Stimulated activated CD8-positive, alpha-beta memory T cell treated with anti-CD3 and anti-CD28 coated beads, Interleukin-2, amount 100 ng/mL, for 48 hours (primary cell): ENCODE measurements around the gene ART4.

ENCODE experiments used
- DNase-seq, 2 donors: peaks; one replicate each; pipeline ENCODE4 v3.0.0-alpha.2; 2020; ENCODE audit warnings: low read depth in 2 of 2

Gene ART4

DNA sequence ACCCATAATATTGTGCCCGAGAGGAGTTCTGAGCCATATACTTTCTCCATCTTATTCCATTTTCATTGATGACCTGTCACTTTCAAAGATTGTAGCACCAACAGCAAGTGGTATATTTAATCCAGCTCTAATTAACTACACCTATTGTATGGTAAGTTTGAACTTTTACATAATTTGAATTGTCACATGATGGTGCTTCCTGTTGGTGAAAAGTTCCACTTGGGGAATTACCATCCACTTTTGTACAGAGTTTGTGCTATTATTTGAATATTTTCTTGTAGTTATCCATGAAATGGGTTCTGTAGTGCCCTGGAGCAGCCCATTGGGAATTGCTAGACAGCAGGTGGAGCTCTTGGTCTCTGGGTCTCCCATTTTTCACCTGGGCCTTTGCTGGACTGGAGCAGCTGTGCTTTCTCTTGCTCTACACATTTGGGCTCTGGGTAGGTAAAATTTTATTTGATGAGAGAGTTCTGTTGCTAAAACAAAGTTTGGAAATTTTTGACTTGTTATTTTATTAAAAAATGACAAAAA is 32.3 kb downstream of the ART4 start:
- DNase-seq, result no peak

DNA sequence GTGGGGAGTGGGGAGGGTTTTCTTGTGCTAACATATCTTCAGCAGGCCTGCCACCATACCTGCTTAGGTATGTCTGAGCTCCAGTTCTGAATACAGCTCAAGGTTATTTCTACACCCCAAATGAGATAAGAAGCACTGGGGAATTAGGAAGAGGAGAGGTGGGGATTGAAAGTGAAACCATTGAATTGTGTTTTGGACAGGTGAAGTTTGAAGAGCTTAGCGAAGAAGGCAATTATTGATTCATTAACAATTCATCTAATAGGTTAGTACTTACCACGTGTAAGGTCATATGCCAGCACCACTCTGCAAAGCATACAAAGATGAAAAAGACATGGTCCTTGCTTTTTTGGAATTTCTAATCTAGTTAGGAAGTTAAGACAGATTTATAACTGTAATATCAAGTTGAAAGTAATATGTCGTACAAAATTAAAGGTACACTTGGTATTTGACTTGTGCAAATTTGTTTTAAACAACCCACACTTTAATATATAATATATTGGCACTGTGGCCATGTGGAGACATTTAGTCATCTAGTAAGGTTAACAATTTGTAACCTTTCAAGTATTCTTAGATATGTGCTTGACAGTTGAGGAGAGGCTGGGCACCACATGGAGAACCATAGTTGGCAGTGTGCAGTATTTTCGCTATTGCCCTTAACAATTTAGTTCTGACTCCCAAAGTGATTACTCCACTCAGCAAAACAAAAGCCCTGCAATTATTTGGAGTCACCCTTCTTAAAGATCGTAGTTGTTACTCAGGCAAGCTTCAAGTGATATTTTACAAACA is 33.0 kb downstream of the ART4 start:
- no peak for DNase-seq

DNA sequence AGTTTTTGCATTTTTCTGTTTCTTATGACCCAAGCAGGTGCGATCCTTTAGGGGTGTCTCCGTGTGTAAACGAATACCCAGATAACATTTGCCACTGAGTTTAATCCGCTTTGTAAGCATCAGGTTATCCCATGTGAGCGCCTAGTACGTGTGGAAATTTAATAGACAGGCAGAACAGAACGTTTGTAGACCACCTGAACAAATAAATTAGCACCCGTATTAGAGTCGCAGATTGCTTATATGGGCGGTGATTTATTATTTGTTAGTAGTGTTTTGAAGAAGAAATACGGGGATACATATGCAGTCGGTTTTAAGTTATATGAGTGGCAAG is 39.5 kb downstream of the ART4 start:
- DNase-seq, result no peak

DNA sequence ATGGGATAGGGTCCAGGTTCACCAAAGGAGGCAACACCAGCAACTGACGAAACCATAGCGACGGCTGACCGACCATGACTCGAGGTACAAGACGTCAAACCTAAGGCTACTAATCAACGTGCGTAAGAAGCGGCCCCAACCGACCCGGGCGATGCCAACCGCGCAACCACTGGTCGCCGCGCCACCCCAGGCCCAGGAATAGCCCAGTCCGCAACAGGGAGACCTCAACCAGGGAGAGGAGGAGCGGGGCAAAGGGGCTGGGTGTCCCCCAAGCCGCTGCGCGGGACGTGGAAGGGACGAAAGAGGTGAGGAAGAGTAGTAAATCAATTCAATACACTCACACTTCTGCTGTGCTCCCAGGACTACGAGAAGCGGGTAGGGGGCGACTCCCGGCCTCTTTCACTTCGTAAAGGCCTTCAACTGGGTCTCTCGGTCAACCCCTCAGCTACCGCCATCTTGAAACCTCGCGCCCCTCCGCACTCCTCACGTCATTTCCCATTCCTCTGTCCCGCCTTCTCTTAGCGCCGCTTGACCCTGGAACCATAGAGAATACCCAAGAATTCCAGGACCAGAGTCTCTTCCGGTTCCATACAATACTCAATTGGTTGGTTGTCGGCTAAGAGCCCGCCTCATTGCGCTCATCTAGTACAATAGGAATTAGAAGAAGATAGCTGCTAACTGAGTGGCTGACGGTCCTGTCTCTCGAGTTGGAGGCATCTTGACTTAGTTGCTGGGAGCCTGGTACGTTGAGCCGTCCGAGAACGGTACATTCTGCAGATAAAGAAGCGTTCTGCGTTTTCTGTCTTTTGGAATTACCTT is 40.1 kb downstream of the ART4 start, which contains the start of the genes C12orf60 and WBP11:
Gene C12orf60, plus strand, starts transcription at position 660 of the 819 bp plus-strand sequence. CDS start 19,266 bp downstream, outside the sequence.
Gene WBP11, minus strand, starts transcription at position 468 of the 819 bp plus-strand sequence. CDS start 2,095 bp downstream, outside the sequence.
- DNase-seq, result peak; percentile 63 to 78

DNA sequence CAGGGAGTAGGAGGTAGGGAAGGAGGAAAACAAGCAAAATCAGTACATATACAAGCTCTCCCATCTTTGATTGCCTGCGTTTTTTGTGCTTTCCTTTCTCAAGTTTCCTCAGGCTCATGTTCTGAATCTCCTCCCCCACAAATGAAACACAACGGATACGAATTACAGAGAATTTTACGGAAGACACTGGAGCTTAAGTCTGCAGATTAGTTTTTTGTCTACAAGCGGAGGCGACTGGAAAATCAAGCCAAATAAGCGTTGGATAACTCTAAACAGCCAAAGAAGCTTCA is 40.7 kb downstream of the ART4 start:
- no peak for DNase-seq

DNA sequence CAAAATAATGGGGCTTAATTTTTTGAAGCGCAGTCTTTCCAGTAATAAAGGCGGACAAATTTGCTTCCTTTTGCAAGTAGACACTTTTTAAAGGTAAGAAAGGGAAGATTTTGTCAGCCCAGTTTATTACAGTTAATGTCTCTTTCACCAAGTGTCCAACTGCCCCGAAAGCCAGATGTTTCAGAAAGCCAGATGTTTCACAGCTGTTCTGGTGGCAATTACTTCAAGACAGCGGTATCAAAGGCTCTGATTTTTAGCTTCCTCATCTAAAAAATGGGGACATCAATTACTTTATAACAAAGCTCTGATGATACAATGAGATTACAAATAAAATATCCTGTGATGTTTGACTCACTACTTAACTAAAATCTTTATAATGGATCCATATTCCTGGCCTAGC is 41.1 kb downstream of the ART4 start:
- DNase-seq, result no peak

DNA sequence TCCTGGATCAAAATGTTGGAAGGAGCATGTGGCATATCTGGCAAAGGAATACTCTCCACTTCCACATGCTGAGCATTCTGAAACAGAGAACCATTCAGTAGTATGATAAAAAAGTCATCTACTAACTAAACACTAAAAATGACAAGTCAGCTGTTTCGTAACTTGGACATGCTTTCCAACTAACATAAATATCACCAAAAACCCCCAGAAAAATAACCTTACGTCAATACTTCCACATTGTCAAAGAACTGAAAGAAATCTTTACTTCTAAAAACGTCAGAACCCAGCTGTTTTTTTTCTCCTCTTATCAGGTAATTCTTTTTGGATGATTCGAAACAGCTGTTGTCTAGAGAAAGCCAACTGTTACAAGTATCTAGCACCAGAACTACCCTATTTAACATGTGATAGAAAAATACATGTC is 48.3 kb downstream of the ART4 start:
- no peak for DNase-seq

DNA sequence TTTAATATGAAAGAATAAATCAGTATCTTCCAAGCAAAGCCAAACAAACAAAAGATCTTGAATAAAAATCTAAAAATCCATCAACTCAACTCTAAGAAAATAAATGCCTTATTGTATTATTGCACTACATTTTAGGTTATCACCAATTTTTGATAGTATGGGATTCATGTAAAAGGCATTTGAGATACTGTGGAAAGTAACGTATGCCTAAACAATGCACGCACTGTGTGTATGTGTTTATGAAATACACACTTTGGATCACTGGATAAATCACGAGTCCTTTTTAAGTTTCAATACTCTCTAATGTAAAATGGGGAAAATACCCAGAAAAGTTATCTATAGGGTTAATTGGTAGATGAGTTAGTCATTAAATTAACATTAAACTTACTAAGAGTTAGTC is 57.8 kb downstream of the ART4 start:
- DNase-seq, result no peak

DNA sequence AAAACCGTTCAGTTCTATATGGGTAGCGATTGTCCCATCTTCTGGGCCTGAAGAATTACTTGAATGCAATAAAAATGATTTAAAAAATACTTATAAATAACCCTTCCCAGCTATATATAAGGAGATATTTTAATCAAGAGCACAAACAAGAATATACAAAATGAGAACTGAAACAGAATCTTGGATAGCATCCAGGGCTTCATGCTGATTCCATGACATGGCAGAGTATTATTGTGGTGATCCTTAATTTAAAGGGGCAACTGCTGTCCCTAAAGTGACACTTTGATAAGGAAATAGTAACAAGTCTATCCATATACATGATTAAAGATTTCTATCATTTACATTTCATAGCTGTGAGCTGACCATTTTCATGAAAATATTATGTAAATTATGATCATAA is 58.9 kb downstream of the ART4 start:
- DNase-seq, result no peak

DNA sequence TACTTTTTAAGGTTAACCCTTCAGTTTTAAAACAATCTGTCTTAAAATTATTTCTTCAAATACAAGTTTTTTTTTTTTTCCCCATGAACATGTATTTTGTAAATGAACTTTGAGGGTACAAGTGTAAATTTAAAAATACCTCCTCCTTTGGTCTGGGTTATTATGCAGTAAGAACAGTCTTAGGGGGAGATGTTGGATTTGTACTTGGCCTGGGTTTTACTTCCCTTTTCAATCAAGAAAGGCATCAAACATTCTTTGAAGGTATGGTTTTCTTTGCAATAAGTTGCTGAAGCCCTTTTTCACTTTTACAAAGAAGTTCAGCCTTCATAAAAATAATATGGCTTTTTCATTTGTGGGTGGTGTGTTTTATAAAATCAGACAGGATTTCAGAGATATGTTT is 60.6 kb downstream of the ART4 start:
- DNase-seq, result no peak

DNA sequence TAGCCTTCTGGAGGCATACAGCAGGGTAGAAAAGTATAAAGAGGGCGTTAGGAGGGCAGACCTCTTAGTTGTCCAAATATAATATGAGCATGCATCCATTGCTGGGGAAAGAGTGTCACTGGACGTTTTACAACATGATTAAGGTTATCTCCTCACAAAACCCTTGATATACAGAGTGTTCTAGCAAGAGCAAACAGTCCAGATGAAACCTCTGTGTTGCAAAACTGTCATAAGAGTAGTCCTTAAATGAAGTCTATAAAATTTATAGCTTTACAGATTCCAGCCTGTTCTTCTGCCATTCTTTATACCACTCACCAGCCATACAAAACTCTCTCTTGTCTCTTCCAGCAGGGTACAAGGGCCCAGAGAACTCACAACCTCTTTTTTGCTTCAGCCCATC is 61.8 kb downstream of the ART4 start:
- DNase-seq, result no peak

DNA sequence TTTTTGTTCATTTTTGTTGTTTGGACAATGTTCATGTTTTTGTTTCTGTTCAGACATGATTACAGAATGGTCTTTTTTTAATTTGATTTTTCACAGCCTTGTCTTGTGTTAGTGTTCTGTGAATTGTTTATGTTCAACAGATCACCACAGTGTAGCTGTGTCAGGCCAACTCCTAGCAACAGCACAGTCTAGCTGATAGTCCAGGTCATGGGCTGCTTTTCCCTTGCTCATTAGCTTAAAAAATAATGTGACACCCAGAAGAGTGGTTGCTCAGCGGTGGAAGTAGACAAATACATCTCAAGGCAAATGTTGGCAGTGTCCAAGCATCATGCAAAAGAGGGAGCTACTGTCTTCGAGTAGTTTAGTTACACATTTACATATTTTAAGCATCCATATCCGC is 62.5 kb downstream of the ART4 start:
- no peak for DNase-seq

DNA sequence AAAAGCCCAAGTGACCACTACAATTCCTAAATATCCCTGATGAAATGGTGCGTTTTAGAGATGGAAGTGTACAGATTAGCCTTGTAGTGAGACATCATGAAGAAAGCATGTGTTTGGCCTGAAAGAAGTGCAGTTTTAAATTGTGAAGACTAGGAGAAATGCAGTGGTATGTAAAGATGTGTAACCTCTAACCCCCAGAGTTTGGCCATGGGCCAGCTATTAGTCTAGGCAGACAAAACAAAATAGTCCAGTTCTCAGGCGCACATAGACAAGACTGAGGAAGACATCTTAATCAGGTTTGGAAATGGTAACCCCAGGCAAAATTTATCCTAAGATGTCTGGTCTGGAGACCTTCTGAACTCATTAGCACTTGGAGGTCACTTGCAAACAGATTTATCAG is 63.5 kb downstream of the ART4 start:
- DNase-seq, result no peak

DNA sequence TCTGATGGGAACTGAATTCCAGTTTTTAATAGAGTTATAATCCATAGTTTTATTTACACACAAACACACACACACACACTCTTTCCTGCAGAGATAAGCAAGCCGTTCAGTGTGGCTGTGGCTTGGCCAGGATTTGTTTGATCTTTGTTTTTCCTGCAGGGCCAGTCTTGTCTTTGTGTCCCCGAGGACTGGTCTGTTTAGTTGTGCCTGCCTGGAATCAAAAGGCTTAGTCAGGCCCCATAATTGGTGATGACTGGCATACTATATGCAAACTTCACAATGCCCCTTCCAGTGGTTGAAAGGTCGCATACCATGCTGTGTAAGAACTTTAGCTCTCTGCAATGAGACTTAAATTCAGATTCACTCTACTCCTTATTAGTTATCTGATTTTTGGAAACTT is 66.1 kb downstream of the ART4 start:
- DNase-seq, result no peak

DNA sequence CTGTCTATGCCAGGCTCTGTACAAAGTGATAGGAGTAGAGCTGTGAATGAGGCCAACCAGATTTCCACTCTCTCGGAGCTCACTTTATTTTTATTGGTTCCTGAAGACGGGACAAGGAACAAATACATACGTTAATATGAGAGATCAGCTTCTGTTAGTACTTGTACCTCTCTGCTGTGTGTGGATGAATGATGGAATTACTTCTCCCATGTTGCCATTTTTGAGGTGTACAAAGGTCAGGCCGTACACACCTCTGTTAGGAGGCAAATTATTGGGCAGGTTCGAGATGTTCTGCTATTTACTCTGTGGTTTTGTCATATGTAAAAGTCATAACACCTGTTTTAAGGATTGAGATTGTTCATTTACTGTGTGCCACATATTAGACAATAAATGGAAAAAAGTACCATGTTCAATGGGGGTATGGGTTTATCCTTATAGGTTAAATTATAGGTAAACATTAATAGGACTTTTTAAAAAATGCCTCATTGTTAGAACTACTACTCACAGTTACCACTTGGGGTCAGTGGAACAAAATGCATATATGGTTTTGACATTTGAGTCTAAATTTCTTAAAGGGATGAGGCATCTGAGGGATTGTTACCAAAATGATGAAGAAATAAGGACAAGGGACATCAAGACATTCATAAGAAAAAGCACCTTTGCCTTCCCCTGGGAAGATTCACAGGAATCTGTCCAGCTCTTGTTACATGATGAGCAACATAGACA is 66.9 kb downstream of the ART4 start:
- DNase-seq, result no peak

DNA sequence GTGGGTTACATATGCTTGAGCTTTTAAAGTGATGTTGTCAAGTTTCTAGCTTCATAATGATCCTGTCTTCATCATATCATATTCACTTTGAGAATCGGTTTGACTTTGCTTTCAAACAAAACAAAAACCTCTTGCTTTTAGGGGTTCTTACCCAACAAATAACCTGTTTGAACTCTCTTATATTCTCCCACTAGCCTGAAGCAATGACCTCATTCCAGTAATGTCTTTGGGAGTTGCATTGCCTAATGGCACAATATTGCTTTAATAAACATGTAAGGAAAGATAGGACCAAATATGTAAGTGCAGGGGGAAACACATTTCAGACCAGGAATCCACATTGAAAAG is 67.7 kb downstream of the ART4 start:
- no peak for DNase-seq
